Cardiac muscle cell (in vitro differentiated cells and primary cell): Measurements from ENCODE around the gene NRP1. TPM values are rescaled to one million over a fixed set of nuclear protein-coding genes. Genes with fewer than 3 reads are reported as not detected.

Experiments
- DNase-seq, 2 donors: peaks; one replicate each; pipeline versions ENCODE4 v3.0.0 to v3.0.0-alpha.2; 2010 to 2017; ENCODE audit warnings: low read depth in 1 of 2, low spot score in 1 of 2
- H3K27ac ChIP-seq: fragments of 200-600 bp; sonication (generic); 2 replicates; pipeline ENCODE4 v1.5.1; 2016
- H3K27me3 ChIP-seq: fragments of 200-600 bp; sonication (generic); 2 replicates; pipeline ENCODE4 v1.6.0; 2016; ENCODE audit warnings: control low read depth
- H3K36me3 ChIP-seq: fragments of 200-600 bp; sonication (generic); 2 replicates; pipeline ENCODE4 v1.5.1; 2016; ENCODE audit warnings: control low read depth
- H3K4me1 ChIP-seq: fragments of 200-600 bp; sonication (generic); 2 replicates; pipeline ENCODE4 v1.8.1; 2017; ENCODE audit warnings: low read depth, mild to moderate bottlenecking, mixed run types
- H3K4me3 ChIP-seq: fragments of 200-600 bp; sonication (generic); 2 replicates; pipeline ENCODE4 v1.5.1; 2016; ENCODE audit warnings: mild to moderate bottlenecking
- H3K9me3 ChIP-seq: fragments of 200-600 bp; sonication (generic); 2 replicates; pipeline ENCODE4 v1.5.1; 2017; ENCODE audit warnings: low read depth, mild to moderate bottlenecking, control low read depth
- CTCF ChIP-seq: IDR thresholded peaks from 2 replicates; pipeline ENCODE4 v1.5.1; 2012; ENCODE audit warnings: low read depth, mild to moderate bottlenecking, low read length
- polyA plus RNA-seq: library from polyadenylated mRNA; unstranded; fragments of >200 nt; fragmentation: Nextera tagmentation; extraction: Ambion mirVana; gene quantifications from 2 replicates; pipeline ENCODE4 v1.2.1, GENCODE V29; 2016
- total RNA-seq: library from RNA; depleted of rRNA; stranded (reverse); fragments of >200 nt; gene quantifications from 2 replicates; pipeline ENCODE4 v1.2.3, GENCODE V29; 2016

Gene NRP1
- total and polyA plus RNA-seq, 2 experiments from 2014 or later, result 145 to 327 TPM

GRCh38 chr10:33279276-33279675 is 55.2 kb downstream of the NRP1 start:
- H3K9me3 ChIP-seq, result no peaks in the 10 kb centered on the region
- H3K4me3 ChIP-seq, result no peak overlapping the region
- H3K27ac ChIP-seq, result no peak overlapping the region
- H3K36me3 ChIP-seq, result peaks cover 3% of the 10 kb centered on the region
- H3K4me1 ChIP-seq, result peaks cover 6% of the 10 kb centered on the region
- no peak for TF ChIP-seq CTCF
- DNase-seq, result peak in 1 of 2 donors; percentile 66
- H3K27me3 ChIP-seq, result no peaks in the 10 kb centered on the region

GRCh38 chr10:33278198-33278597 is 56.3 kb downstream of the NRP1 start:
- H3K9me3 ChIP-seq, result no peaks in the 10 kb centered on the region
- TF ChIP-seq CTCF, result no peak
- DNase-seq, result no peak
- no peak overlapping the region for H3K4me3 ChIP-seq
- peaks cover 3% of the 10 kb centered on the region for H3K36me3 ChIP-seq
- H3K27ac ChIP-seq, result no peak overlapping the region
- no peaks in the 10 kb centered on the region for H3K27me3 ChIP-seq
- H3K4me1 ChIP-seq, result peaks cover 15% of the 10 kb centered on the region

GRCh38 chr10:33277135-33277536 is 57.3 kb downstream of the NRP1 start:
- H3K4me3 ChIP-seq, result no peak overlapping the region
- peaks cover 19% of the 10 kb centered on the region for H3K4me1 ChIP-seq
- peaks cover 6% of the 10 kb centered on the region for H3K36me3 ChIP-seq
- DNase-seq, result peak in 1 of 2 donors; percentile 52
- no peaks in the 10 kb centered on the region for H3K9me3 ChIP-seq
- no peak for TF ChIP-seq CTCF
- H3K27me3 ChIP-seq, result no peaks in the 10 kb centered on the region
- H3K27ac ChIP-seq, result peak overlapping the region; percentile 59

GRCh38 chr10:33276282-33276923 is 58.1 kb downstream of the NRP1 start:
- no peak for DNase-seq
- no peaks in the 10 kb centered on the region for H3K27me3 ChIP-seq
- H3K9me3 ChIP-seq, result no peaks in the 10 kb centered on the region
- peaks cover 7% of the 10 kb centered on the region for H3K36me3 ChIP-seq
- peaks cover 21% of the 10 kb centered on the region for H3K4me1 ChIP-seq
- no peak overlapping the region for H3K27ac ChIP-seq
- H3K4me3 ChIP-seq, result no peak overlapping the region
- TF ChIP-seq CTCF, result no peak

- H3K27me3 ChIP-seq, result no peaks in the 10 kb centered on the region
- DNase-seq, result no peak
- H3K9me3 ChIP-seq, result no peaks in the 10 kb centered on the region
- no peak for TF ChIP-seq CTCF
- no peak overlapping the region for H3K4me3 ChIP-seq
- H3K4me1 ChIP-seq, result peaks cover 21% of the 10 kb centered on the region
- peaks cover 17% of the 10 kb centered on the region for H3K36me3 ChIP-seq
- H3K27ac ChIP-seq, result peak overlapping the region; percentile 40
Observed at GRCh38 chr10:33274096-33274785, 60.2 kb downstream of the NRP1 start.
